Naive thymus-derived CD4-positive, alpha-beta T cell (primary cell): ENCODE results near the gene SMNDC1. TPM values are rescaled to one million over a fixed set of nuclear protein-coding genes. Genes with fewer than 3 reads are reported as not detected.

Experiments used
- ATAC-seq: fragments of 150-1000 bp; cut with Tn5 transposase; 2 replicates; pipeline ENCODE4 v1.10.0; 2021; ENCODE audit warnings: mild to moderate bottlenecking, moderate library complexity
- CTCF ChIA-PET: fragments of 350-600 bp; sonication (Branson Sonifier 250); formaldehyde crosslinking; loops from one replicate; lab custom pipeline; 2021; ENCODE audit warnings: antibody characterized with exemption; lab: Charles Lee
- POLR2A ChIA-PET: fragments of 350-600 bp; sonication (Branson Sonifier 250); formaldehyde crosslinking; loops from one replicate; lab custom pipeline; 2021; ENCODE audit warnings: antibody characterized with exemption, inconsistent platforms; lab: Charles Lee
- DNase-seq, 9 donors: peaks; one replicate each; pipeline versions ENCODE4 v3.0.0 to v3.0.0-alpha.2; 2020 to 2022; ENCODE audit warnings: mixed read lengths in 1 of 9
- H3K27ac ChIP-seq: one replicate; pipeline ENCODE4 v1.7.0; 2013; ENCODE audit warnings: mild to moderate bottlenecking, low read depth, low read length, moderate library complexity
- H3K27me3 ChIP-seq, 2 donors: one replicate each; pipeline ENCODE4 v1.7.0; 2013; ENCODE audit warnings: low read length in 2 of 2, mild to moderate bottlenecking in 2 of 2, moderate library complexity in 2 of 2; ENCODE audit not compliant: control insufficient read depth in 2 of 2, insufficient read depth in 2 of 2
- H3K36me3 ChIP-seq, 3 experiments: 1 replicate in 2 of 3; 2 replicates in 1 of 3; pipeline ENCODE4 v1.7.0; 2013; ENCODE audit warnings: low read length in 3 of 3, mild to moderate bottlenecking in 3 of 3, moderate library complexity in 1 of 3; ENCODE audit not compliant: insufficient read depth in 3 of 3, control insufficient read depth in 2 of 3
- H3K4me1 ChIP-seq, 2 donors: one replicate each; pipeline ENCODE4 v1.7.0; 2013; ENCODE audit warnings: low read length in 2 of 2, mild to moderate bottlenecking in 2 of 2, moderate library complexity in 1 of 2; ENCODE audit not compliant: control insufficient read depth in 2 of 2, insufficient read depth in 2 of 2
- H3K4me3 ChIP-seq: 2 replicates; pipeline ENCODE4 v1.7.0; 2013; ENCODE audit warnings: mild to moderate bottlenecking, low read length
- H3K9me3 ChIP-seq, 3 experiments: 1 replicate in 2 of 3; 2 replicates in 1 of 3; pipeline ENCODE4 v1.7.0; 2013; ENCODE audit warnings: low read length in 3 of 3; ENCODE audit not compliant: control insufficient read depth in 2 of 3
- H3K27ac Mint-ChIP-seq, 9 donors: one replicate each; pipeline ENCODE4 v1.8.0; 2020 to 2022; ENCODE audit warnings: mixed read lengths in 9 of 9, mild to moderate bottlenecking in 8 of 9, moderate library complexity in 5 of 9, inconsistent platforms in 2 of 9
- H3K27me3 Mint-ChIP-seq, 5 donors: one replicate each; pipeline ENCODE4 v1.8.0; 2021 to 2022; ENCODE audit warnings: mixed read lengths in 5 of 5, mild to moderate bottlenecking in 1 of 5
- H3K36me3 Mint-ChIP-seq, 5 donors: one replicate each; pipeline ENCODE4 v1.8.0; 2020 to 2022; ENCODE audit warnings: mixed read lengths in 5 of 5, mild to moderate bottlenecking in 3 of 5, inconsistent platforms in 1 of 5
- H3K4me1 Mint-ChIP-seq, 7 donors: one replicate each; pipeline ENCODE4 v1.8.0; 2020 to 2022; ENCODE audit warnings: mixed read lengths in 7 of 7, mild to moderate bottlenecking in 3 of 7, inconsistent platforms in 1 of 7
- H3K4me3 Mint-ChIP-seq, 10 donors: one replicate each; pipeline ENCODE4 v1.8.0; 2020 to 2022; ENCODE audit warnings: mild to moderate bottlenecking in 10 of 10, mixed read lengths in 10 of 10, moderate library complexity in 6 of 10, inconsistent platforms in 2 of 10
- H3K9me3 Mint-ChIP-seq, 11 donors: one replicate each; pipeline ENCODE4 v1.8.0; 2020 to 2022; ENCODE audit warnings: mixed read lengths in 11 of 11, mild to moderate bottlenecking in 4 of 11, inconsistent platforms in 1 of 11, moderate library complexity in 1 of 11
- intact Hi-C, 2 donors: fragments of 100-400 bp; cut with micrococcal nuclease; formaldehyde crosslinking; loops; one replicate each; pipeline ENCODE4 v1.15.1; 2023
- polyA plus RNA-seq, 2 donors: library from polyadenylated mRNA; unstranded; fragments of 300-500 nt; fragmentation: Illumina TruSeq; gene quantifications; one replicate each; pipeline ENCODE4 v1.2.3, GENCODE V29; 2021
- total RNA-seq, 6 experiments: library from RNA in 5 of 6; stranded (reverse) in 5 of 6; gene quantifications; 1 replicate in 5 of 6; 2 replicates in 1 of 6; pipeline ENCODE4 v1.2.3 and lab custom pipeline; 2021 to 2026

The SMNDC1 gene
- total and polyA plus RNA-seq, 7 experiments from 2014 or later: 16.1 to 43.1 (median 36.5) TPM

- ATAC-seq (no peak), DNase-seq (no peak)
- Mint-ChIP-seq H3K27ac (peak overlapping the region in 1 of 9 donors; percentile 51), H3K4me3 (no peak overlapping the region), H3K9me3 (no peaks in the 10 kb centered on the region), H3K27me3 (peaks cover 0 to 3% (median 0%) of the 10 kb centered on the region in 5 donors), H3K36me3 (no peaks in the 10 kb centered on the region), H3K4me1 (peaks cover 8 to 25% (median 17%) of the 10 kb centered on the region in 7 donors)
- Histone ChIP-seq H3K4me1 (peaks cover 11 to 12% of the 10 kb centered on the region in 2 donors), H3K9me3 (no peaks in the 10 kb centered on the region), H3K36me3 (no peaks in the 10 kb centered on the region), H3K27me3 (no peaks in the 10 kb centered on the region), H3K27ac (no peak overlapping the region), H3K4me3 (no peak overlapping the region)
- intact Hi-C loops: loop anchor here in 1 of 2 donors (1.0 kb wide), 1 partner anchor 213 kb away; no protein-coding TSS in a partner anchor
- CTCF ChIA-PET: no interaction called here
- POLR2A ChIA-PET: no interaction called here
Observed at GRCh38 chr10:110349831-110350230, 45.1 kb upstream of the SMNDC1 start.

GRCh38 chr10:110349386-110349785, 44.7 kb upstream of the SMNDC1 start:
- Mint-ChIP-seq H3K27ac (no peak overlapping the region), H3K27me3 (peaks cover 0 to 4% (median 0%) of the 10 kb centered on the region in 5 donors), H3K36me3 (no peaks in the 10 kb centered on the region), H3K4me3 (no peak overlapping the region), H3K4me1 (peaks cover 5 to 23% (median 12%) of the 10 kb centered on the region in 7 donors), H3K9me3 (peaks cover 0 to 1% (median 0%) of the 10 kb centered on the region in 11 donors)
- DNase-seq (no peak), ATAC-seq (no peak)
- H3K4me1 ChIP-seq: peaks cover 7% of the 10 kb centered on the region in 2 donors
- H3K27ac ChIP-seq: no peak overlapping the region
- no peaks in the 10 kb centered on the region for H3K27me3 ChIP-seq
- H3K4me3 ChIP-seq: no peak overlapping the region
- H3K9me3 ChIP-seq: no peaks in the 10 kb centered on the region
- intact Hi-C loops: no loop called here
- POLR2A ChIA-PET: no interaction called here
- CTCF ChIA-PET: no interaction called here
- no peaks in the 10 kb centered on the region for H3K36me3 ChIP-seq

GRCh38 chr10:110348336-110348735, 43.6 kb upstream of the SMNDC1 start:
- Mint-ChIP-seq H3K36me3 (no peaks in the 10 kb centered on the region), H3K4me3 (no peak overlapping the region), H3K9me3 (peaks cover 0 to 1% (median 0%) of the 10 kb centered on the region in 11 donors), H3K4me1 (peaks cover 0 to 13% (median 2%) of the 10 kb centered on the region in 7 donors), H3K27me3 (peaks cover 0 to 9% (median 0%) of the 10 kb centered on the region in 5 donors), H3K27ac (no peak overlapping the region)
- H3K27me3 ChIP-seq: no peaks in the 10 kb centered on the region
- ATAC-seq (peak; percentile 34), DNase-seq (no peak)
- no peaks in the 10 kb centered on the region for H3K4me1 ChIP-seq
- POLR2A ChIA-PET: no interaction called here
- no peaks in the 10 kb centered on the region for H3K36me3 ChIP-seq
- CTCF ChIA-PET: no interaction called here
- no peak overlapping the region for H3K4me3 ChIP-seq
- no peak overlapping the region for H3K27ac ChIP-seq
- intact Hi-C loops: no loop called here
- H3K9me3 ChIP-seq: no peaks in the 10 kb centered on the region

GRCh38 chr10:110346914-110347313, 42.2 kb upstream of the SMNDC1 start:
- intact Hi-C loops: no loop called here
- CTCF ChIA-PET: interaction anchor here (0.6 kb wide), 1 partner anchor 71 kb away, joined by 3 read pairs; no protein-coding TSS in a partner anchor
- peaks cover 0 to 17% (median 4%) of the 10 kb centered on the region in 5 donors for H3K27me3 Mint-ChIP-seq
- peak overlapping the region in 1 of 10 donors; percentile 20 for H3K4me3 Mint-ChIP-seq
- peaks cover 0 to 1% (median 0%) of the 10 kb centered on the region in 11 donors for H3K9me3 Mint-ChIP-seq
- no peaks in the 10 kb centered on the region for H3K9me3 ChIP-seq
- H3K4me1 Mint-ChIP-seq: peaks cover 0 to 10% (median 0%) of the 10 kb centered on the region in 7 donors
- POLR2A ChIA-PET: no interaction called here
- no peaks in the 10 kb centered on the region for H3K36me3 ChIP-seq
- H3K27ac Mint-ChIP-seq: peak overlapping the region in 1 of 9 donors; percentile 45
- H3K36me3 Mint-ChIP-seq: peaks cover 0 to 2% (median 0%) of the 10 kb centered on the region in 5 donors
- no peak overlapping the region for H3K4me3 ChIP-seq
- ATAC-seq: no peak
- H3K27me3 ChIP-seq: no peaks in the 10 kb centered on the region
- no peak overlapping the region for H3K27ac ChIP-seq
- no peak for DNase-seq
- H3K4me1 ChIP-seq: no peaks in the 10 kb centered on the region

- Histone ChIP-seq H3K4me1 (no peaks in the 10 kb centered on the region), H3K9me3 (no peaks in the 10 kb centered on the region), H3K36me3 (no peaks in the 10 kb centered on the region), H3K27ac (no peak overlapping the region), H3K27me3 (no peaks in the 10 kb centered on the region), H3K4me3 (no peak overlapping the region)
- peaks cover 0 to 2% (median 0%) of the 10 kb centered on the region in 5 donors for H3K36me3 Mint-ChIP-seq
- ATAC-seq: no peak
- ChIA-PET POLR2A (no interaction called here), CTCF (interaction anchor here (0.6 to 1.0 kb wide), 3 partner anchors 12 to 201 kb away, joined by 3 read pairs; no protein-coding TSS in a partner anchor)
- H3K27ac Mint-ChIP-seq: no peak overlapping the region
- no peak for DNase-seq
- H3K9me3 Mint-ChIP-seq: peaks cover 0 to 1% (median 0%) of the 10 kb centered on the region in 11 donors
- H3K27me3 Mint-ChIP-seq: peaks cover 0 to 20% (median 4%) of the 10 kb centered on the region in 5 donors
- intact Hi-C loops: no loop called here
- H3K4me1 Mint-ChIP-seq: peaks cover 0 to 10% (median 0%) of the 10 kb centered on the region in 7 donors
- no peak overlapping the region for H3K4me3 Mint-ChIP-seq
Observed at GRCh38 chr10:110345286-110345685, 40.6 kb upstream of the SMNDC1 start.

- peaks cover 0 to 20% (median 4%) of the 10 kb centered on the region in 5 donors for H3K27me3 Mint-ChIP-seq
- Histone ChIP-seq H3K9me3 (no peaks in the 10 kb centered on the region), H3K4me3 (no peak overlapping the region), H3K4me1 (no peaks in the 10 kb centered on the region), H3K36me3 (no peaks in the 10 kb centered on the region), H3K27ac (no peak overlapping the region), H3K27me3 (no peaks in the 10 kb centered on the region)
- intact Hi-C loops: no loop called here
- DNase-seq (no peak), ATAC-seq (no peak)
- ChIA-PET POLR2A (no interaction called here), CTCF (no interaction called here)
- H3K9me3 Mint-ChIP-seq: peaks cover 0 to 1% (median 0%) of the 10 kb centered on the region in 11 donors
- peaks cover 0 to 2% (median 0%) of the 10 kb centered on the region in 5 donors for H3K36me3 Mint-ChIP-seq
- no peak overlapping the region for H3K4me3 Mint-ChIP-seq
- H3K27ac Mint-ChIP-seq: no peak overlapping the region
- H3K4me1 Mint-ChIP-seq: peaks cover 0 to 7% (median 0%) of the 10 kb centered on the region in 7 donors
Observed at GRCh38 chr10:110344622-110345021, 39.9 kb upstream of the SMNDC1 start.

GRCh38 chr10:110343947-110344346, 39.2 kb upstream of the SMNDC1 start:
- intact Hi-C loops: no loop called here
- ATAC-seq: no peak
- Histone ChIP-seq H3K4me1 (no peaks in the 10 kb centered on the region), H3K27ac (no peak overlapping the region), H3K4me3 (no peak overlapping the region), H3K27me3 (no peaks in the 10 kb centered on the region), H3K36me3 (no peaks in the 10 kb centered on the region), H3K9me3 (no peaks in the 10 kb centered on the region)
- H3K27me3 Mint-ChIP-seq: peaks cover 0 to 20% (median 4%) of the 10 kb centered on the region in 5 donors
- ChIA-PET POLR2A (no interaction called here), CTCF (no interaction called here)
- H3K27ac Mint-ChIP-seq: no peak overlapping the region
- H3K4me1 Mint-ChIP-seq: peaks cover 0 to 7% (median 0%) of the 10 kb centered on the region in 7 donors
- peaks cover 0 to 2% (median 0%) of the 10 kb centered on the region in 5 donors for H3K36me3 Mint-ChIP-seq
- H3K9me3 Mint-ChIP-seq: peaks cover 0 to 1% (median 0%) of the 10 kb centered on the region in 11 donors
- no peak overlapping the region for H3K4me3 Mint-ChIP-seq
- no peak for DNase-seq
